ENCODE data around the gene UBXN6.

UBXN6 gene

DNA sequence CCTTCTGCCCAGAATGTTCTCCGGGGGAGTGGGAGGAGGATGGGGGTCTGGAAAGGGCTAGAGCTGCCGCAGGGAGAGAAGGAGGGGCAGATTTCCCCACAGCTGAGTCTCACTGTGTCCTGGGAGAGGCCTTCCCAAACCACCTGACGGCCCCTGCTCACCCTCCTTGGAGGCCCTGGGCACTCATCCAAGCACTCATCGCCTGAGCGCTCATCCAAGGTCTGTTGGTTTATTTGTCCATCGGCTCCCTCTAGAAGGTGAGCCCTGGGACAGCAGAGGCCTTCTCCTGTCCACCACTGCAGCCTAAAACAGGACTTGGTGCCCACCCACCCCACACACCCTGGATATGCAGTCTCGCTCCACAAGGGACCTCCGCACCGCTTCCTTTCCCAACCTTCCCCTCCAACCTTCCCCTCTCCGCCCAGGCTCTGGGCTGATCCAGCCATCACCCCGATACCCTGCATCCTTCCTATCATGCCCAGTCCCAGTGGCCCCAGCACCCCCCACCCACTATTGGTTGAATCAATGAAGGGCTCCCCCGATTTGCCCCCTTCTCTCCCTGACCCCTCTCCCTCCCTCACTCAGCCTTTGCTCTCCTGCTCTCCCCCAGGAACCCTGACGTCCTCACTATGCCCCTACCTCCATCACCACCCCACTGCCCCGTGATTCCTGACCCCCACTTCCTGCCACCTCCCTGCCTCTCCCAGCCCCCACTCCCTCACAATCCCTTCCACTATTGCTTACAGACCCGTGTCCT, 1.7 kb downstream of the UBXN6 start:
- DNase-seq, result no peak

DNA sequence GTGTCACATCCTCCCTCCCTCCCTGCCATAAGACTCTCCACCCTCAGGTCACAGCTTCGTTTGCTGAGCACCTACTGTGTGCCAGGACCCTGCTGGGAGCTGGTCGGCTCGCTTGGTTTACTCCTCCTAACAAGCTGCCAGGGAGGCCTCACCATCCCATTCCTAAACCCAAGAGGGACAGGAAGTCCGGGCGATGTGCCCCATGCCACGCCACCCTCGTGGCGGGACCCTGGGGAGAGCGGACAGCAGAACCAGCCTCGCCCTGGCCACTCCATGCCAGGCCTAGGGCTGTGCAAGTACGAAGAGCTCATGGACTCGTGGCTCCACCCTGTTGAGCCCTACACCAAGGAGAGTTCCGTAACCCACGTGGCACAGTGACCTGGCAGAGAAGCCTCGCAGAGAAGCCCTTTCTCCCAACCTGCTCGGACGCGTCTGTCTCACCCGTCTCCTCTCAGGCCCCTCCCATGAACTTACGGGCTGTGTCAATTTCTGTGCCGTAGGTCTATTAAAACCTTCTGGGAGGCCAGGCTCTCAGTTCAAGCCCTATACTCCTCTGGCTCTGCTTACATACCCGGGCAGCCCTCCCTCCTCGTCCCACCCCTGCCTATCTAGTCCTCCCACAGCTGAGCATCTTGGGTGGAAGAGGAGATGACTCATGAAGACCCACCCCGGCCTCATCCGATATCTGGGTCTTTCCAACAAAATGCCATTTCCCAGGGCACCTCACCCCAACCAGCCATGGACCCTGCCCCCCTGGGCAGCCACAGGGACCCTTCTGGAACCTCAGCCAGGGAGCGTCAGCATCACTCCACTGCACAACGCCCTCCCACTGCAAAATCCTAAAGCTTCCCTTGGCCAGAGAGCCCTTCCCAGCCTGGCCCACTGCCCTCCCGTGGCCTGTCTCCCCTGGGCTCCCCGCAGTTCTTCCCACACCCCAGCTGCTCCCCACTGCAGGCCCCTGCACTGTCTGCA, 2.6 kb downstream of the UBXN6 start:
- DNase-seq, result no peak

DNA sequence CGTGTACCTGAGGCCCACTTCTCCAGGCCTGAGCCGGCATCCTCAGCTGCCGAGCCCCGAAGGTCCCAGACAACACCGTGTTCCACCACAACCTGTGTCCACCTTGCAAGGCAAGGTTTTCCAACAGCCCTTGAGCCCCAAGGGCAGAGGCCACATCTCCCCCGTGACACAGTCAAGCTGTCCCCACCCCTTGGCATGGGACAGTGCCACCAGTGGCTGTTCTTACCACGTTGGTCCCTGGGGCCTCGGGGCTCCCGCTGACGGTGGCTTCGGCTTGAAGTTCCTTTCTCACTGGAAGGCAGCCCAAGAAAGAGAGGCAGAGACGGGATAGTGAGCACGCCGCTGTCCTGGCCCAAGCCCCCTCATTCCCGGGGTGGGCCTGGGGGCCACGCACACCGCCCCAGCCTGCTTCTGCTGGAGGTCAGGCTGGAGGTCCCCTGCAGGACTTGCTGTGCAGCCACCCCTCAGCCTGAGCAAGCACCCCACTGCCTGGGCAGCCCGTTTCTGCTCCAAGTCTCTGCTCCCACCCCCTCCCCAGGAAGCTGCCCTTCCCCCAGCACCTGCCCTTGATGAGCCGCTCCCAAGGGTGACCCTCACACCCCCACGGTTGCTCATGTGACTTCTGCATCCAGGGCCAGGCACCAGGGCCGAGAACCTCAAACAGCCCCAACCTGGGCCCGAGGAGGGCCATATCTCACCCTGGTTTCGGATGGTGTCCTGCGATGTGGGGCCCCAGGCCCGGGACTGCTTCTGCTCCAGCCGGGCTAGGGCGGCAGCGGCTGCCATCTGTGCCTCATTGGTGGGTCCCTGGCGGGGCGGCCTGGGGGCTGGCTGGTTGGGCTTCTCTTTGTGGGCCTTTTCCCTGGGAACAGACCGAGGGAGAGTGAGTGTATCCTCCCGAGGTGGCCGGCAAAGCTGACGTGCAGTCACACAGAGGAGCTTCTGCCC, 4.1 kb downstream of the UBXN6 start:
- no peak for DNase-seq

DNA sequence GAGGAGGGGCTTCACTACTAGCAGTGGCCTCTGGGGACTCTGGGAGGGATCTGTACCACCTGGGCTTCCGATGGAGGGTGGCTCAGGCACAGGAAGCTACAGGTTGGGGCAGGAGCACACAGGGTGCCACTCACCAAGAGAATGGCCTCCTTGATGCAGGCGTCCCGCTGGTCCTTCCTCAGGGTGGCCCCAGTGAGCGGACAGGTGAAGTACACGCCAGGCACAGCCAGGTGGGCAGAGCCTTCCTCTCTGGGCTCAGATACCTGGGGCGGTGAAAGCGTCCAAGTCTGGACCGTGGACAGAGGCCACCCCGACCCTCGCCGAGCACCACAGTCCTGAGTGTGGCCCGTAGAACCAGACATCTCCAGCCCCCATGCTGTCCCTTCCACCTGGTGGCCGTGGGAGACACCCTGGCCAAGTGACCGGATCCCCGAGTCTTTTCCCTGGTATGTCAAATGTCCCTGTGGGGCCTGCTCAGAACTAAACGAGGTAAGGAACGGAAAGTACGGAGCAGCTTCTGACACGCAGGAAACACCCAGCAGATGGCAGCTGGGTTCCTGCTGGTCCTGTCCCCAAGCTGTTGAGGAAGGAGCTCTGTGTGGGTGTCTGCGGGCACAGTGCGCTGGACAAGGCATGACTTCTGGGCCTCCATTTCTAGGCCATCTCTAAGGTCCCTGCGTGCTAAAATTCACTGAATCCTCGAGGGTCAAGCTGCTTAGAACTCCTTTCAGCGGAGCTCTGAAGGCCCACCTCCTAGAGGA, 5.2 kb downstream of the UBXN6 start:
- DNase-seq, result no peak

DNA sequence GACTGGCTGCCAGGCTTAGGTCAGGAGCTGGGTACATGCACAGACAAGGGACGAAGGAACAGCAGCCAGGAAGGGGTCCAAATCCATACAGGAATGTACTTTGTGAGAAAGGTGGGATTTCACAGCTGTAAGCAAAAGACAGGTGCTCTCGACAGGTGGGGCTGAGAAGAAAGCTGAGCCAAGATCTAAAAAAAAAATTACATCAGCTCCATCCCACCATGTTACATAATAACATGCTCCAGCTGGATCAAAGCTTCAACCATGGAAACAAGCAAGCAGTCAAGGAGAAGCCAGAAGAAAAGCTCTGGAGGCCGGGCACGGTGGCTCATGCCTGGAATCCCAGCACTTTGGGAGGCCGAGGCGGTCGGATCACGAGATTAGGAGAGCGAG, 8.0 kb downstream of the UBXN6 start:
- DNase-seq, result no peak

DNA sequence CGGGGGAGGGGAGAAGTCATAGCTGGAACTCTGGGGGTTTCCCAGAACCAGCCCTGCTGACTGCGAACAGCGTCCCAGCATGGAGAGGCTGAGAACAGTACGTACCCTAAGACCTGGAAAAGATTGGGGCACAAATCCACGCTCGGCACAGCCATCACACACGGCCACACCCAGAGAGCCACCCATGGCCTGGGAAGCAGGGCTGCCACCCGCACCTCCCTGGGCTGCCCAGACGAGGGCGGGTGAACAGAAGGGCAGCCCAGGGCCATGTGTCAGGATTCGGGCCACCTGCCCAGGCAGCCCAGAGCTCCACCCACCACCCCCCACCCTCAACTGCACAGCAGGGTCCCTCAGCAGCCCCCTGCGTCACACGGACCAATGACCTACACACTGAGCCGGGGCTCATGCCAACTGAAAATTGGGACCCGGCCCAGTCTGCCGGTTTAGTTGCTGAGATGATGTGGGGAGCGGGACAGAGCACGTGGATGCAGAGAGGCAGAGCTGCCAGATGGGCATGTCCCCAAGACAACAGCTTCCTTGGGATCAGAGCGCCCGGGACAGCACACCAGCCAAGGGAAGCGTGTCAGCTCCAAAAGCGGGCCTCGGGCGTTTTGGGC, 8.5 kb downstream of the UBXN6 start:
- no peak for DNase-seq

DNA sequence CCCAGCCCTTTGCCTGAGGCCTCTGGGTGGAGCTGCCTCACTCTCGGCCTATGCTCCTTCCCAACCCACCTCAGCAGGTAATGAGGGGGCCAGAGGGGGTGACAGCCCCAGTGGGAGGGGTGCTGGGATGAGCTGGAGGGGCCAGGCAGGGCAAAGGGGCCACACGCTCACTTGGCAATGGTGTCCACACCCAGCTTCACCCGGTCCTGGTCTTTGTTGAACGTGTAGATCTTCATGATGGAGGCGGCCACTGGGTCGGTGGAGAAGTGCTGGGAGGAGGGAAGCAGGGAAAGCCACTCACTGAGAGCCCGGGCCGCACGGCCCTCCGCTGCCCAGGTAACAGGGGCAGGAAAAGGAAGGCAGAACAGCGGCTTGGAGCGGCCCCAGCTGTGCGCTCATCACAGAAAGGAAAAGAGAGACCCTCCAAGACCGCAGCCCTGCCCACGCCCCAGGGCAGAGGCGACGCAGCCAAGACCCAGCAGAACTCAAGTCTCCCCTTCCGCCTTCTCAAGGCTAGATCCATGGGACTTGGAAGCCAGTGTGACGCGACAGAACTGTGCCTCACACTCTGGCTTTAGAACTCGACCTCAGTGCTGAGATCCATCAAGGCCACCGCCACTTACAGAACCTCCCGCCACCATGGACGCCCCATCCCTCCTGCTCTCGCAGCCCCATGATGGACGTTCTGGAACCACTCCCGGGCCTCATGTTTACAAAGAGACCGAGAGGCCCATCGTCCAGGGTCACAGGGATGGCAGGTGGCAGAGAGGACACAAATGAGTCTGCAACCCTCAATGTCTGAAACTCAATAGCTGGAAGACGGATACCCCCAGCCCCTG, 9.2 kb downstream of the UBXN6 start:
- no peak for DNase-seq

DNA sequence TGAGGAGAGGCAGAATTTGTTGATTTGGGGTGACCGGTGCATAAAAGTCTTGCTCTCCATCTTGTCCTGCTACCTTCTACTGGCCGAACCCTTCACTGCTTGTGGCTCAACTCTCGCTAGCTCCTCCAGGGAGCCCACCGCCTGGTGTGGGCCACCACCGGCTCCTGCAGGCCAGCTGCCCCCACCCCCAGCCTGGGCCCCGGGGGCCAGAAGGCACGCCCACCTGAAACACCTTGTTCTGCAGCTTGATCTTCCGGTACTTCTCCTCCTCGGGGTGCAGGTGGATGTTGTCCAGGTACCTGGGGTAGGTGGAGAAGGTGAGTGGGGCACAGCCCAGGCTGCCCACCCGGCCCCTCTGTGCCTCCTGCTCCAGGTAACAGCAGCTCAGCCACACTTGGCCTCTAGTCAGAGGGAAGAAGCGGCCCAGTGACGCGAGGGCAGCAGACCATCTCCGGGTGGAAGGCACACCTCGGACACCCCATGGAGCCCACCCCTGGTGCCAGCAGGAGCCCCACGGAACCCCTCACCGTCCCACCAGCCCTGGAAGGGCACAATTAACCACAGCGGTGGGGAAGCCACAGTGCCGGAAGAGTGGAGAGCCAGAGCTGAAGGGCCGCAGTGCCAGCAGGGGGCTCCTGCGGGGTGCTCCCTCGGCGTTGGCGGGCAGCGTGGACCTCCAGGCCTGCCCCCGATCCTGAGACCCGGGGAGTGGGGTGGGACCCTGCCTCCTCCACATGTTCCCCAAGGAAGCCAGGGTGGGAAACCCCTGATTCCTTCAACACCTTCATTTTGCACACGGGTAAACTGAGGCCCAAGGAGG, 10.1 kb downstream of the UBXN6 start:
- DNase-seq, result no peak

DNA sequence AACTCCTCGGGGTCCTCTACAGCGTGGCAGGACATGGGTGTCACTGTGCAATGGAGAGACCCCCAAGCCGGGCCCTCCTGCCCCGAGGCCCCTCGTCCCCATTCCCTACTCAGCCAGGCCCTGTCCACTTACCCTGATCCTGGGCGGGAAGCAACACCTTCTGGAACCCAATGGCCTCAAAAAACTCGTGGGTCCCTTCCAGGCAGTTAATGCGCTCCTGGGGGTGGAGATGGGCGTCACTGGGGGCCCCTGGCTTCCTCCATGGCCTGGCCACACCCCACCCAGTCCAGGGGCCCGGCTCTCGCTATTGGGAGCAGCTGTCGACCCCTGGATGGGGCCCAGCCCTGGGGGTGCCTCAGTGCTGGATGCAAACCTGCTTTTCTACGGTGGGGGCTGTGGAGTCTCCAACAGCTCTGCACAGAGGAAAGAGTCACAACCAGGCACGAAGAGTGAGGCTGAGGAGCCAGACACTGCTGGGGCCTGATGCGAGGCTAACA, 10.8 kb downstream of the UBXN6 start:
- no peak for DNase-seq

DNA sequence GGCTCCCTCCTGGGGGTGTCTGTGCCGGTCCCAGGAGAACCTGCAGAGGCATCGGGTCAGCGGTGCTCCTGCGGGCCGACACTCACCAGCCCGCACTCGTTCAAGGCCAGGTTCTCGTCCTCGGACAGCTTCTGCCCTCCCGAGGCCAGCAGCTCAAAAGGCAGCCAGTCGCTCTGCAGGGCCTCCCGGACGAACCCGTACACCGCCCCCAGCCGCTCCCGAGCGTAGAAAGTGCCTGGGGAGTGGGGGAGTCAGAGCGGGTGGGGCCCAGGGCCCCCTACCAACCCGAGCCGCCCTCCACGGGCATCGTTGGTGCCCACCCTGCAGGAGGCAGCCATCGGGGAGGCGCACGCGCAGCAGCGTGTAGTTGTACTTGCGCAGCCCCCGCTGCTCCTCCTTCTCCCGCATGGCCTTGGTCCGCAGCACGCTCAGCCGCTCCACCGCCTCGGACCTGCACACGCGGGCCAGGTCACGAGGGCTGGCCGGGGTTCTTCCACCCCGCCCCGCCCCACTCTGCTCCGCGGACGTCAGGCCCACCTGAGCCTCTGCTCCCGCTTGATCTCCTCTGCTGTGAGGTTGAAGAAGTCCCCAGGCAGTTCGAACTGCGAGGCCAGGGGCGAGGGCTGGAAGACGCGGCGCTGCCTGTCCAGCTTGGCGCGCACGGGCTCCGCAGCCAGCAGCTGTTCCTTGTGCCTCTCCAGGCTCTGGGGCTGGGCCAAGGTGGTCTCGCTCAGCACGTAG, 11.5 kb downstream of the UBXN6 start:
- no peak for DNase-seq

DNA sequence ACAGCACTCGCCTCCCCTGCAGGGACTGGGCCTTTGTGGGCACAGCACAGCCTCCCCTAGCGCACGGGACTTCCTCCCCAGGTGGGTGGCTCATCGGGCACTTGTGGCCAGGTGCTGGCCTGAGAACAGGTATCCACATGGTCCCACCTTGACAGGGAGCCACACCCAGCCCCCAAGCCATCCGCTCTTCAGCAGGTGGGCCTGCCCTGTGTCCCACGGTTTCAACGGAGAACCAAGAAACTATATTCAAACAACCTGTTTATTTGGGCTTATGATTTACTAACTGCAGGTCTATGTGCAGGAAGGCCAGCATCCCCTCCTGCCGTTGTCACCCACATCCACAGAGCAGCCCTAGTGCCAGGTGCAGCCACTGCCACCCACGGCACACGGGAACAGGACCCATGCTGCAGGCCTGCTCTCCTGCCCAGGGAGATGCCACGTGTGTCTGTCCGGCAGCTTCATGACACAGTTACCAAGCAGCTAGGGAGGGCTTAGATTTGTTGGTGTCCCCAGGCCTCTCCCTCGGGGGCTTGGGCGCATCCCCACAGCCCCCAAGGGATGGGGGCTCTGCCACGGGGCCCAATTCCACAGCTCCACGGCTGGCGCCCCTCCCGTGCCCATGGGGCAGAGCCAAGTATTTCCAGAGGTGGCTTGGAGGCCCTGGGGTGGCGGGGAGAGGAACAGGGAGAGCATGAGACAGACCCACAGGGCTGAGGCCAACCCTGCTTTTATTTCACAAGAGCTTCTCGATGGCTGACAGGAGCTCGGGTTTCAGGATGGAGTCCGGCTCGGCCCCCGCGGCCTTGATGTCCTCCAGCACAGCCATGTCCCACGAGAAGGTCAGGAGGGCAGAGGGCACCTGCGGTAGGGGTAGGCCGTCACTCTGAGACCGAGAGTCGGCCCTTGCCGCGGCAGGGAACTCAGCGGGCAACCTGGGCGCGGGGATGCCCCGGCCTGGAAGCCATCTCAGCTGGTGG, 12.5 kb downstream of the UBXN6 start:
- no peak for DNase-seq

DNA sequence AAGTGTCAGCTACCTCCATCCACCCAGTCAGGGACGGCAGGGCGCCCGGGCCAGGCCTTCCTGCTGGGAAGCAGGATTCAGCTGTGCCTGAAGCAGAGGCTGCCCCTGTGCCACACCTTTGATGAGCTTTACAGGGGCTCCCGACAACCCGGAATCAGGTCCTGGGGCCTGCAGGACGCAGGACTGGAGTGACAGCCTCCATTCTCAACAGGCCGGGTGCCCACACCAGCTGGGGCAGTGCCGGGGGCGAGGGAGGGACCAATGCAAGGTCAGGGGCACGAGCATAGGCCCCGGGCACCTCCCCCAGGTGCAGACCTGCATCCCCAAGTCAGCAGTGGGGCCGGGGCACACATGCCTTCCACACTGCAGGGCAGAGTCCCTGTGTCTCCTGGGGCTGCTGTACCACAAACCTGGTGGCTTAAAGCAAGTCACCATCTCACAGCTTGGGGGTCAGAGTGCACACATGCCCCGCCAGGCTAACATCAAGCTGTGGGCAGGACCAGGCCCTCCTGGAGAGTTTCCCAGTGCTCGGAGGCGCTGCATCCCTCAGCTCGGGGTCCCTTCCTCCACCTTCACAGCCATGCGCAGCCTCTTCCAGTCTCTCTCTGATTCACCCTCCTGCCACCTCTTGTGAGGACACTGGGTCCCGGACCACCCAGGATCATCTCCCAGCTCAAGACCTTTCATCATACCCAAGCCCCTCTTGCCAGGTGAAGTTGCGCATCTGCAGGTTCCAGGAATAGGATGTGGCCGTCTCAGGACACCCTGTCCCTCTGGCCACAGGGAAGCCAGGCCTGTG, 13.4 kb downstream of the UBXN6 start:
- DNase-seq, result no peak

DNA sequence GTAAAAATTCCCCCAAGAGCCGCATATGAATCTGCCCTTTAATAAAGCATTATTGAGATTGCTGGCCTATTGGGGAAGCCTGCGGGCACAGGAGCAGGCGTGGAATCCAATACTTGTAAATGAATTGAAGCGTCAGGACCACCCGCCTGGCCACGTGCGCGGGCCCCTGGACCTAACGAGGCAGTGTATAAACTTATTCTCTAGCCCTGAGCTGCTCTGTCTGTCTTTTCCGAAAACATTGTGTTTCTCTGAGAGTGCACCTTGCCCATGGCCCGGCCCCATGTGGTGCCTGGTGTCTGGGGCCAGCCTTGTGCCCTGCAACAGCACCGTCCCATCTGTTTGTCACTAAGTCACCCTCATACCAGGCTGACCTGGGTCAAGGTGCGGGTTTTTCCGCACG, 14.4 kb downstream of the UBXN6 start:
- no peak for DNase-seq

DNA sequence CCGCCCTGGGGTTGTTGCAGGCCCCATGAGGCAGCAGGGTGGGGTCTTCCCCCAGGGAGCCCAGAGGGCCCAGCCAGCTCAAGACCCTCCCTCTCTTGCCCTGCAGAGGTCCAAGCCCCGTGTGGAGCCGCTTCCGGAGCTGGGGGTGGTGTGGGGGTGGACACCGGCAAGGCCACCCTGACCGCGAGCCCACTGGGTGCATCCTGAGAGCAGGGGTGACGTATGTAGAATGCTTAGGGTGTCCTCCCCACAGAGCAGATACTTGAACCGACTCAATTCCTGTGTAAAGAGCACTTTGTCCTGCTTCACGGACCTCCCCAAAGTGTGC, 14.8 kb downstream of the UBXN6 start:
- DNase-seq, result no peak

DNA sequence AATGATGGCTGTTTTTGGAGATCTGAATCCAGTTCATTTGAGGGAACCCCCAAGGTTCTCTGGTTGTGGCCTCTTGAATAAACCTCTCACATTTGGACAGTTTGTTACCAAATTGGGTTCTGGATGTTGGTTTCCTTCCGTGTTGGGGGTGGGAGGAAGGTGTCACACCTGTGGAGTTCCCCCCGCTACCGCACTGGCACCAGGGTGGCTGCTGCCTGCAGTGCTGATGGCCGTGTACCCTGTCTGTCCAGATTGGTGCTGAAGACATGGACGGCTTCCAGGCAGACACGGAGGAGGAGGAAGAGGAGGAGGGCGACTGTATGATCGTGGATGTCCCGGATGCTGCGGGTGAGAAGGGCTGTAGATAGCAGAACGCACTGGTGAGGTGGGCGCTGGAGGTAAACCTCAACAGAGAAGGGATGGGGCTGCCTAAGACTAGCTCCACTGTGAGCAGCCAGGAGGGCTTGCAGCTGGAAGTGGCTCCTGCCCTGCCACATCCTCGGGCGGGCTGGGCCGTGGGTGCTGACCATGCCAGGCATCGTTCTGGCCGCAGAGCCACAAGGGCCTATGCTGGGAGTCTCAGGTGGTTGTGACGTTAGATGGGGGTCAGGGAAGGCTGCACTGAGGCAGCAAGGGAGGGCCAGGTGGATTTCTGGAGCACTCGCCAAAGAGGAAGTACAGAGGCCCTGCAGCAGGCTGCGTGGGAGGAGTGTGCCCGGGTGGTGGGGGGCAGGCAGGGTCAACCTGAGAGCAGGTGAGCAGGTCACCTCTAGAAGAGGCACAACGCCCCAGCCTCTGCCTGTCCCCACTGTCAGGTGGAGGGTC, 15.4 kb downstream of the UBXN6 start:
- DNase-seq, result no peak

DNA sequence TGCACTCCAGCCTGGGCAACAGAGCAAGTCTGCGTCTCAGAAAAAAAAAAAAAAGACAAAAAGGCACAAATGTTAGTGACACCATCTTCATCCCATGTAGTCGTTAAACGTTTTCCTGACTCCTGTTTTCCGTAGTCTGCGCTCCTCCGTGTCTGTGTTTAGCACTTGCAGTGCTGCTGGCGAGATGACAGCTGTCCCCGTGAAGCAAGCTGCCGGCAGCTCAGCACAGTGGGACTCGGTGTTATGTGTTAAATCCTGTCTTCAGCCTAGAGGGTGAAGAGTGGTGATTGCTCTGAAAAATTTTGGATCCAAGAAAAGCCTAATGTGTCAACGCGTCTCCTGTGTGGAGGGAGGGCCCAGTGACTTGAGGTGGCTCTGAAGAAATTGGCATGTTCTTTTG, 18.4 kb downstream of the UBXN6 start:
- DNase-seq, result no peak

Data from cortex of kidney (tissue), 1 donor.